Lower lobe of right lung (tissue), 2 donors: ENCODE results near the gene SIAH1. TPM values are rescaled to one million over a fixed set of nuclear protein-coding genes. Genes with fewer than 3 reads are reported as not detected.

ENCODE experiments used
- ATAC-seq, 2 donors: fragments of 200-7000 bp; cut with Tn5 transposase; one replicate each; pipeline ENCODE4 v1.9.1; 2020 to 2022; ENCODE audit warnings: mild to moderate bottlenecking in 2 of 2, moderate library complexity in 2 of 2
- DNase-seq: peaks from one replicate; pipeline ENCODE4 v3.0.0-alpha.2; 2020
- H3K27ac ChIP-seq: fragments of 200-600 bp; one replicate; pipeline ENCODE4 v1.8.0; 2022
- H3K27me3 ChIP-seq: fragments of 200-600 bp; one replicate; pipeline ENCODE4 v1.8.0; 2022; ENCODE audit warnings: low read depth
- H3K36me3 ChIP-seq: fragments of 200-600 bp; one replicate; pipeline ENCODE4 v1.8.0; 2022; ENCODE audit warnings: mild to moderate bottlenecking
- H3K4me1 ChIP-seq: fragments of 200-600 bp; one replicate; pipeline ENCODE4 v1.8.0; 2022
- H3K4me3 ChIP-seq: fragments of 200-600 bp; one replicate; pipeline ENCODE4 v1.8.0; 2022; ENCODE audit warnings: mild to moderate bottlenecking
- H3K9me3 ChIP-seq: fragments of 200-600 bp; one replicate; pipeline ENCODE4 v1.8.0; 2022
- CTCF ChIP-seq: fragments of 200-600 bp; IDR thresholded peaks from one replicate; pipeline ENCODE4 v1.8.0; 2022; ENCODE audit warnings: antibody characterized with exemption, mild to moderate bottlenecking
- intact Hi-C: fragments of 100-400 bp; cut with DNase I; formaldehyde crosslinking; loops from one replicate; pipeline ENCODE4 v1.11.0; 2022
- total RNA-seq: library from RNA; stranded (reverse); fragmentation: NEBNext Ultra II Directional; extraction: Animal tissue kit (Norgen Biotek cat#: 25700); gene quantifications from one replicate; pipeline ENCODE4 v1.2.1, GENCODE V29; 2021
- donor health status: DM: no; HTN: yes; CAD: no; lungs with severe emphysema.

The SIAH1 gene
- total RNA-seq, 1 donor from 2014 or later: 24.4 TPM

- H3K36me3 ChIP-seq: peaks cover 69% of the 10 kb centered on the region
- H3K27me3 ChIP-seq: no peaks in the 10 kb centered on the region
- intact Hi-C loops: loop anchor here (10.0 kb wide), 1 partner anchor 271 kb away; no protein-coding TSS in a partner anchor
- H3K9me3 ChIP-seq: no peaks in the 10 kb centered on the region
- no peaks in the 10 kb centered on the region for H3K4me1 ChIP-seq
- no peak overlapping the region for H3K4me3 ChIP-seq
- peak; percentile 64 for DNase-seq
- peak; percentile 87 for TF ChIP-seq CTCF
- ATAC-seq: peak; percentile 92
- H3K27ac ChIP-seq: no peak overlapping the region
Observed at GRCh38 chr16:48353565-48354163, 31.5 kb downstream of the SIAH1 start.

- intact Hi-C loops: loop anchor here (10.0 kb wide), 1 partner anchor 272 kb away; no protein-coding TSS in a partner anchor
- Histone ChIP-seq H3K36me3 (peaks cover 74% of the 10 kb centered on the region), H3K4me3 (no peak overlapping the region)
Observed at GRCh38 chr16:48352648-48353390, 32.4 kb downstream of the SIAH1 start.

GRCh38 chr16:48350736-48351135 is 34.5 kb downstream of the SIAH1 start:
- ATAC-seq (no peak), DNase-seq (no peak)
- no peak for TF ChIP-seq CTCF
- H3K4me1 ChIP-seq: no peaks in the 10 kb centered on the region
- peaks cover 69% of the 10 kb centered on the region for H3K36me3 ChIP-seq
- intact Hi-C loops: loop anchor here (10.0 kb wide), 1 partner anchor 274 kb away; no protein-coding TSS in a partner anchor
- no peaks in the 10 kb centered on the region for H3K27me3 ChIP-seq
- no peak overlapping the region for H3K4me3 ChIP-seq
- no peaks in the 10 kb centered on the region for H3K9me3 ChIP-seq
- no peak overlapping the region for H3K27ac ChIP-seq

More at GRCh38 chr16:48352648-48353390, 32.4 kb downstream of the SIAH1 start:
- DNase-seq (no peak), ATAC-seq (no peak)
- Histone ChIP-seq H3K27ac (no peak overlapping the region), H3K4me1 (no peaks in the 10 kb centered on the region), H3K9me3 (no peaks in the 10 kb centered on the region), H3K27me3 (no peaks in the 10 kb centered on the region)
- TF ChIP-seq CTCF: no peak

- peaks cover 81% of the 10 kb centered on the region for H3K36me3 ChIP-seq
- H3K9me3 ChIP-seq: no peaks in the 10 kb centered on the region
- H3K27me3 ChIP-seq: no peaks in the 10 kb centered on the region
- no peak overlapping the region for H3K4me3 ChIP-seq
- no peak for TF ChIP-seq CTCF
- H3K27ac ChIP-seq: no peak overlapping the region
- ATAC-seq (no peak), DNase-seq (no peak)
- H3K4me1 ChIP-seq: no peaks in the 10 kb centered on the region
- intact Hi-C loops: no loop called here
Observed at GRCh38 chr16:48347980-48348379, 37.2 kb downstream of the SIAH1 start.

GRCh38 chr16:48347191-48347865 is 37.9 kb downstream of the SIAH1 start:
- intact Hi-C loops: no loop called here
- TF ChIP-seq CTCF: no peak
- H3K4me1 ChIP-seq: no peaks in the 10 kb centered on the region
- DNase-seq (no peak), ATAC-seq (peak; percentile 49 to 60)
- no peak overlapping the region for H3K4me3 ChIP-seq
- H3K36me3 ChIP-seq: peaks cover 82% of the 10 kb centered on the region
- H3K27me3 ChIP-seq: no peaks in the 10 kb centered on the region
- no peak overlapping the region for H3K27ac ChIP-seq
- no peaks in the 10 kb centered on the region for H3K9me3 ChIP-seq
